Kidney epithelial cell (primary cell): ENCODE measurements around the gene LENEP. TPM values are rescaled to one million over a fixed set of nuclear protein-coding genes. Genes with fewer than 3 reads are reported as not detected.

Experiments
- DNase-seq: peaks from one replicate; pipeline ENCODE4 v3.0.0-alpha.2; 2010; ENCODE audit warnings: low read depth
- H3K27me3 ChIP-seq: 2 replicates; pipeline ENCODE4 v1.6.0; 2011; ENCODE audit warnings: low read length; ENCODE audit not compliant: control insufficient read depth, insufficient read depth
- H3K36me3 ChIP-seq: 2 replicates; pipeline ENCODE4 v1.5.1; 2011; ENCODE audit warnings: low read length; ENCODE audit not compliant: control insufficient read depth, insufficient read depth
- H3K4me3 ChIP-seq: 2 replicates; pipeline ENCODE4 v1.5.1; 2011; ENCODE audit warnings: low read depth, mild to moderate bottlenecking, control low read depth, low read length
- total RNA-seq: library from RNA; depleted of rRNA; stranded (reverse); fragments of >200 nt; gene quantifications from 2 replicates; pipeline ENCODE4 v1.2.3, GENCODE V29; 2015
- TF ChIP-seq, protein P1 (sequence below): IDR thresholded peaks from 2 replicates; pipeline ENCODE4 v1.5.1; 2011; ENCODE audit warnings: mild to moderate bottlenecking, moderate library complexity, low read length, control low read depth, inconsistent platforms; ENCODE audit not compliant: insufficient read depth, poor library complexity, severe bottlenecking

Gene LENEP
- total RNA-seq, 1 donor from 2014 or later, result 1.6 TPM

DNA sequence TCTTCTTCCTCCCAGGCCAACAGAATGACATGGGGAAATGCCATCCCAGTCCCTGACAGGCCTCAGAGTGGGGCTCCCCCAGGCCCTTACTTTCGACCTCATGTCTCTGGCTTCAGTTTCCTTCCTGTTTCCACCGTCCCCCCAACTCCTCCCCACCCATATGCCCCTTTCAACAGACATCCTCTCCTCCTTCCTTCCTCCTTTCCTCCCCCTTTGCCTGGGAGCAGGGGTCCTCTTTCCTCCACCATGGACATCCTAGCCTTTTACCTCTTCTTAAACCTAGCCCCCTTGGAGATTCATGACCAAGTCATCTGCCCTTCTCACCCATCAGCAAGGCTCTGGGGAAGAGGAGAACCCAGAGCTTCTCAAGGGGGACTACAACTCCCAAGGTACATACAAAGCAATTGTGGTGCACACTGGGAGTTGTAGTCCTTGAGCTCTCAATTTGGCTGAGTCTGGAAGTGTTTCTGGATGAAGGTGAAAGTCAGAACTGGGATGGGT lies 13.3 kb downstream of the LENEP start:
- no peaks in the 10 kb centered on the region for H3K36me3 ChIP-seq
- TF ChIP-seq, protein P1, sequence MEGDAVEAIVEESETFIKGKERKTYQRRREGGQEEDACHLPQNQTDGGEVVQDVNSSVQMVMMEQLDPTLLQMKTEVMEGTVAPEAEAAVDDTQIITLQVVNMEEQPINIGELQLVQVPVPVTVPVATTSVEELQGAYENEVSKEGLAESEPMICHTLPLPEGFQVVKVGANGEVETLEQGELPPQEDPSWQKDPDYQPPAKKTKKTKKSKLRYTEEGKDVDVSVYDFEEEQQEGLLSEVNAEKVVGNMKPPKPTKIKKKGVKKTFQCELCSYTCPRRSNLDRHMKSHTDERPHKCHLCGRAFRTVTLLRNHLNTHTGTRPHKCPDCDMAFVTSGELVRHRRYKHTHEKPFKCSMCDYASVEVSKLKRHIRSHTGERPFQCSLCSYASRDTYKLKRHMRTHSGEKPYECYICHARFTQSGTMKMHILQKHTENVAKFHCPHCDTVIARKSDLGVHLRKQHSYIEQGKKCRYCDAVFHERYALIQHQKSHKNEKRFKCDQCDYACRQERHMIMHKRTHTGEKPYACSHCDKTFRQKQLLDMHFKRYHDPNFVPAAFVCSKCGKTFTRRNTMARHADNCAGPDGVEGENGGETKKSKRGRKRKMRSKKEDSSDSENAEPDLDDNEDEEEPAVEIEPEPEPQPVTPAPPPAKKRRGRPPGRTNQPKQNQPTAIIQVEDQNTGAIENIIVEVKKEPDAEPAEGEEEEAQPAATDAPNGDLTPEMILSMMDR, result no peak
- no peak overlapping the region for H3K4me3 ChIP-seq
- no peaks in the 10 kb centered on the region for H3K27me3 ChIP-seq
- DNase-seq, result no peak

DNA sequence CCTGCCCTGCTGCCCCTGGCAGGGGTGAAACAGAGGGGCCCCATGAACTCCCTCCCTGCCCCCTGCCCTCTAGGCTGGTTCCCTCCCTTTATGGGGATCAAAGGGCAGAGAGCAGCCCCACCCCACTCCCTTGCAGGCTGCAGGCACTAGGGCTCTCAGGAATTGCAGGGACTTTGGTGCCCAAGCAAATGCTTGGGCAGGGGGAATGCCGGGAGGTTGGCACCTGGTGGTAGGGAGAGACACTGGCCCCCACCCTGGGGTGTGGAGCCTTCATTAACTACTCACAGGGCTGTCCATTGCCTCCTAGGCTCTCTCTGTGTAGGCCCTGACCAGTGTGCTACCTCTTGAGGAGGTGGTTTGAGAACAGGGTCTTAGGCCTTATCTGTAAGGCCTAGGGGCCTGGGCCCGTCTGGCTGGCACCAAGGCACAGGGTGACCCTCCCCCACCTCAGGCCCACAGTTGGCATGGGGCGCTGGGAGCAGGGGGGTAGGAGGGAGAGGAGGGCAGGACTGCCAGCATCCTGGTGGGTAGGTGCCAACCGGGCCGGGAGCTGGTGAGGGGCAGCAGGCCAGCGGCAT lies 14.0 kb downstream of the LENEP start:
- Histone ChIP-seq H3K4me3 (no peak overlapping the region), H3K27me3 (no peaks in the 10 kb centered on the region), H3K36me3 (no peaks in the 10 kb centered on the region)
- no peak for DNase-seq
- TF ChIP-seq, protein P1, result no peak

DNA sequence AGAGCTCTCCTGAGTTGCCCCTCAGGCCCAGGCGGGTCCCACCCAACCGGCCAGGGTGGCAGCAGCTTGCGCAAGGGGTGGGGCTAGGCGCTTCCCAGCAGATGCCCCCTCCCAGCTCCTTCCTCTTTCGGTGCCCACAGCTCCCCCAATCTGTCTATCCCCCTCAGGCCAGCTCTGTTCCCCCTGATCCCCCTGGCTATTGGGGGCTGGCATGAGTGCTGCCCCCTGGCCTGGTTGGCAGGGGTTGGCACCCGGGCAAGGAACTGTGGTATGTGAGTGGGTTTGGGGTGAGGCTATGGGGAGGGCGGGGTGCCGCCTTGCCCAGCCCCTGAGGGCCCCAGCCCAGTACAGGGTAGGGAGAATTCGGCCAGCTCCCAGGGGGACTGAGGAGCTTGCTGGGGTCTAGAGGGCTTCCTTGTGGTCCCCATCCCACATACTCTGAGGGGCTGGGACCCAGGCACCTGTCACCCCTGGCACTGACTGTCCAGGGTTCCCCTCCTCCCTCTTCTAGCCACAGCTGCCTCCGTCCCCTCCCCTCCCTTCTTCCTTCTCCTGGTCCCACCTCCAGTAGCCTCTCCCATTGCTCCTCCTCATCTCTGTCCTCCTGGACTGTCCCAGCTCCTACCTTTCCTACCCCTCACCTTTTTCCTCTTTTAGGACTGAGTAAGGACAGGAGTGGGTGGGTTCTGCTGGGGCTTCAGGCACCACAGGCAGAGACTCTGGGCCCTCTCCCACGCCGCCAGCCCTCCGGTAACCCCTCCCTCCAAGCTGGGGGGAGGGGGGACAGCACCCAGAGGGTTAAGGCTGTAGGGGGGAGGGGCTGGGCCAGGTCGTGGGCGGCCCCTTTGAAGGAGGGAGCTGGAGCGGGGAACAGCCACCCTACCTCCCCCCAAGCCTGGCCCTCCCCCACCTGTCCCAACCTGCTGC lies 14.9 kb downstream of the LENEP start:
- DNase-seq, result no peak
- TF ChIP-seq, protein P1, result no peak
- Histone ChIP-seq H3K36me3 (no peaks in the 10 kb centered on the region), H3K4me3 (no peak overlapping the region), H3K27me3 (no peaks in the 10 kb centered on the region)

DNA sequence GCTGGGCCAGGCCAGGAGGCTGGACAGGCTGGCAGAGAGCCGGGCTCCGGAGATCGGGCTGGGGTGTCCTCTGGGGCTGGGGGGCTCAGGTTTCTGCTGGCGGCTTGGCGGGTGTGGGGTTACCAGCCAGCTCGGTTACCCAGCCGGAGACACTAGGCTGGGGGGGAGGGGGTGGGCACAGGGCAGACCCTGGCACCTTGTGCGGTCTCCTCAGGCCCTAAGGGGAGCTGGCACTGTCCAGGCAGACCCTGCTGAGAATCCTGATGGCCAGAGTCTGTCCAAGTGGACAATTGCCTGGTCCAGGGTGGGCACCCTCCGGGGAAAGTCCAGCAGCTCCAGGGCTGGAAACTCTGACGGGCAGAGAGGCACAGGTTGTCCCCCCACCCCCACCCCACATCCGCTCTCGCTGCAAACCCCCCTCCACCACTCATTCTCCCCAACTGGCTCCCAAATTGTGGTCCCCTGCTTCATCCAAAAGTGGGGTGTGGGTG lies 15.9 kb downstream of the LENEP start:
- DNase-seq, result no peak
- Histone ChIP-seq H3K4me3 (no peak overlapping the region), H3K36me3 (no peaks in the 10 kb centered on the region), H3K27me3 (no peaks in the 10 kb centered on the region)
- TF ChIP-seq, protein P1, result no peak

DNA sequence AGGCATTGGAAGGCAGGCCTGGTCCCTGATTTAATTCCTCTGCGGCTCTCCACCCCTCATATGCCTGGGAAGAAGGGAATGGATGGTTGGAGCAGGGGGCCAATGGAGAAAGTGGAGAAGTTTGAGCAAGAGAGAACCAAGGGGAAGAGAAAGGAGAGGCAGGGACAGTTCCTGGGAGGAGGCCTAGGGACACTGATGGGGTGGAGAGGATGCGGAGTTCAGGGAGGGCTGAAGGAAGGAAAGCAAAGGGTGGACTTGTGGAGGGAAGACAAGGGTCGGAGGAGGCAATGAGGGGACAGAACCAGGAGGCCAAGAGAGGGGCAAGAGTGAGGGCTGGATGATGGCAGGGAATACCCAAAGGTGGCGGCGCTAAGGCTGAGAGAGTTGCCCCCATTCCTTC lies 16.4 kb downstream of the LENEP start:
- DNase-seq, result no peak
- TF ChIP-seq, protein P1, result no peak
- Histone ChIP-seq H3K27me3 (no peaks in the 10 kb centered on the region), H3K4me3 (no peak overlapping the region), H3K36me3 (no peaks in the 10 kb centered on the region)
